ENCODE measurements around the gene UBA7. TPM values are rescaled to one million over a fixed set of nuclear protein-coding genes. Genes with fewer than 3 reads are reported as not detected.
A peak's percentile ranks its signal among the peaks of the same experiment; 100 is the strongest.

UBA7 gene
- total and polyA plus RNA-seq, 2 experiments from 2014 or later = 0.14 to 0.50 TPM

- H3K36me3 Mint-ChIP-seq (ENCODE audit: low read depth) = no peaks in the 10 kb centered on the region
- no peaks in the 10 kb centered on the region for H3K36me3 ChIP-seq (ENCODE audit: insufficient read depth)
- peaks cover 20% of the 10 kb centered on the region for H3K27me3 Mint-ChIP-seq (ENCODE audit: insufficient read depth, low read depth, poor library complexity)
- no peak overlapping the region for H3K27ac Mint-ChIP-seq
- no peak overlapping the region for H3K27ac ChIP-seq (ENCODE audit: low read depth)
- H3K4me1 Mint-ChIP-seq = peaks cover 8% of the 10 kb centered on the region
- DNase-seq (ENCODE audit: low spot score) = no peak
- H3K27me3 ChIP-seq (ENCODE audit: insufficient read depth) = peaks cover 11% of the 10 kb centered on the region
- H3K9me2 ChIP-seq (ENCODE audit: insufficient read depth) = no peaks in the 10 kb centered on the region
- H3K9me3 Mint-ChIP-seq = no peaks in the 10 kb centered on the region
- no peak for TF ChIP-seq EZH2 (IDR thresholded peaks at IDR 0.05; ENCODE audit: low read depth, unreplicated experiment)
- no peak overlapping the region for H3K4me3 Mint-ChIP-seq
- H2AFZ ChIP-seq = no peak overlapping the region
- H3F3A ChIP-seq (replicated peaks; ENCODE audit: low read depth) = 0 out of 2 replicates have a peak, but pooled peaks cover 5% of the 10 kb centered on the region
- no peak overlapping the region for H3K4me2 ChIP-seq
- H3K79me2 ChIP-seq (replicated peaks; ENCODE audit: insufficient read depth) = no peaks in the 10 kb centered on the region
- no peaks in the 10 kb centered on the region for H4K20me1 ChIP-seq (replicated peaks; ENCODE audit: insufficient read depth)
- H3K4me1 ChIP-seq (ENCODE audit: insufficient read depth) = peaks cover 4% of the 10 kb centered on the region; the same call in 1 of the 2 replicates
- no peak overlapping the region for H3K4me3 ChIP-seq
- ATAC-seq = no peak
Measured at GRCh38 chr3:49799105-49799504, 14.6 kb downstream of the UBA7 start.

GRCh38 chr3:49794926-49795905 is 18.5 kb downstream of the UBA7 start:
- no peak overlapping the region for H3K4me2 ChIP-seq
- no peaks in the 10 kb centered on the region for H3K9me3 Mint-ChIP-seq
- H3K4me1 ChIP-seq (ENCODE audit: insufficient read depth) = no peaks in the 10 kb centered on the region
- TF ChIP-seq REST (IDR thresholded peaks at IDR 0.05; ENCODE audit: unreplicated experiment) (no peak), ETS1 (IDR thresholded peaks at IDR 0.05) (no peak), EZH2phosphoT487 (IDR thresholded peaks at IDR 0.05; ENCODE audit: unreplicated experiment) (no peak), JUNB (IDR thresholded peaks at IDR 0.05; ENCODE audit: unreplicated experiment) (no peak), NANOG (IDR thresholded peaks at IDR 0.05; ENCODE audit: borderline replicate concordance) (no peak), CTCF (conservative IDR thresholded peaks at IDR 0.05; ENCODE audit: low read depth in 2 of 2) (no peak), STAT1 (IDR thresholded peaks at IDR 0.05; ENCODE audit: unreplicated experiment) (no peak), CREB1 (CRISPR knock-in tag; IDR thresholded peaks at IDR 0.05; ENCODE audit: low read depth) (no peak)
- H3K4me3 Mint-ChIP-seq = no peak overlapping the region
- no peaks in the 10 kb centered on the region for H3K36me3 ChIP-seq (ENCODE audit: insufficient read depth)
- no peak overlapping the region for H3K4me3 ChIP-seq
- no peak overlapping the region for H2AFZ ChIP-seq
- H4K20me1 ChIP-seq (replicated peaks; ENCODE audit: insufficient read depth) = no peaks in the 10 kb centered on the region
- DNase-seq (ENCODE audit: low spot score) = no peak
- H3K27ac Mint-ChIP-seq = no peak overlapping the region
- no peaks in the 10 kb centered on the region for H3F3A ChIP-seq (replicated peaks; ENCODE audit: low read depth)
- H3K4me1 Mint-ChIP-seq = no peaks in the 10 kb centered on the region; the same call in 2 of the 3 replicates
- peaks cover 6% of the 10 kb centered on the region for H3K27me3 Mint-ChIP-seq (ENCODE audit: insufficient read depth, low read depth, poor library complexity)
- no peaks in the 10 kb centered on the region for H3K79me2 ChIP-seq (replicated peaks; ENCODE audit: insufficient read depth)
- peak; percentile 31 for ATAC-seq
- no peaks in the 10 kb centered on the region for H3K36me3 Mint-ChIP-seq (ENCODE audit: low read depth)
- no peaks in the 10 kb centered on the region for H3K9me2 ChIP-seq (ENCODE audit: insufficient read depth)
- no peak overlapping the region for H3K27ac ChIP-seq (ENCODE audit: low read depth)
- H3K27me3 ChIP-seq (ENCODE audit: insufficient read depth) = no peaks in the 10 kb centered on the region

Measured in GM23338 (cell line).